ENCODE data around the gene SDK2. TPM values are rescaled to one million over a fixed set of nuclear protein-coding genes. Genes with fewer than 3 reads are reported as not detected.

The SDK2 gene
- total and polyA plus RNA-seq, 8 donors: 0.04 to 0.31 (median 0.17) TPM

DNA sequence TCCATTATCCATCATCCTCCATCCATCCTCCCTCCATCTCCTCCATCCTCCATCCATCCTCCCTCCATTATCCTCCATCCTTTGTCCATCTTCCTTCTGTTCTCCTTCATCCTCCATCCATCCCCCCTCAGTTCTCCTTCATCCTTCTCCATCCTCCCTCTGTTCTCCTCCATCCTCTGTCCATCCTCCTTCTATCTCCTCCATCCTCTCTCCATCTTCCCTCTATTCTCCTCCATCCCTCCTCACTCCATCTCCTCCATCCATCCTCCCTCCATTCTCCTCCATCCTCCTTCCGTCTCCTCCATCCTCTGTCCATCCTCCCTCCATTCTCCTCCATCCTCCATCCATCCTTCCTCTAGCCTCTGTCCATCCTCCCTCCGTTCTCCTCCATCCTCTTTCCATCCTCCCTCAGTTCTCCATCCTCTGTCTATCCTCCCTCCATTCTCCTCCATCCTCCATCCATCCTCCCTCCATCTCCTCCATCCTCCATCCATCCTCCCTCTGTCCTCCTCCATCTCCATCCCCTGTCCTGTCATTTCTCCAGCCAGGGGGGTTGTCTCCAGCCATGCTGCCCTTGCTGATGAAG is 143.7 kb downstream of the SDK2 start:
- peaks cover 0 to 5% (median 0%) of the 10 kb centered on the region in 4 donors for H3K27me3 ChIP-seq
- FAIRE-seq (no peak), DNase-seq (no peak), ATAC-seq (no peak)
- H3K4me3 ChIP-seq: no peak overlapping the region
- H3K9me3 ChIP-seq: no peaks in the 10 kb centered on the region
- intact Hi-C loops (cut with DNase I): no loop called here
- TF ChIP-seq, protein P1, sequence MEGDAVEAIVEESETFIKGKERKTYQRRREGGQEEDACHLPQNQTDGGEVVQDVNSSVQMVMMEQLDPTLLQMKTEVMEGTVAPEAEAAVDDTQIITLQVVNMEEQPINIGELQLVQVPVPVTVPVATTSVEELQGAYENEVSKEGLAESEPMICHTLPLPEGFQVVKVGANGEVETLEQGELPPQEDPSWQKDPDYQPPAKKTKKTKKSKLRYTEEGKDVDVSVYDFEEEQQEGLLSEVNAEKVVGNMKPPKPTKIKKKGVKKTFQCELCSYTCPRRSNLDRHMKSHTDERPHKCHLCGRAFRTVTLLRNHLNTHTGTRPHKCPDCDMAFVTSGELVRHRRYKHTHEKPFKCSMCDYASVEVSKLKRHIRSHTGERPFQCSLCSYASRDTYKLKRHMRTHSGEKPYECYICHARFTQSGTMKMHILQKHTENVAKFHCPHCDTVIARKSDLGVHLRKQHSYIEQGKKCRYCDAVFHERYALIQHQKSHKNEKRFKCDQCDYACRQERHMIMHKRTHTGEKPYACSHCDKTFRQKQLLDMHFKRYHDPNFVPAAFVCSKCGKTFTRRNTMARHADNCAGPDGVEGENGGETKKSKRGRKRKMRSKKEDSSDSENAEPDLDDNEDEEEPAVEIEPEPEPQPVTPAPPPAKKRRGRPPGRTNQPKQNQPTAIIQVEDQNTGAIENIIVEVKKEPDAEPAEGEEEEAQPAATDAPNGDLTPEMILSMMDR (IDR thresholded peaks at IDR 0.05): no peak
- 18 to 32% methylated on average over 2 of the region's 2 CpGs for WGBS, 2 donors
- H3K27ac ChIP-seq: no peak overlapping the region
- no peaks in the 10 kb centered on the region for H3K36me3 ChIP-seq
- H3K4me1 ChIP-seq: no peaks in the 10 kb centered on the region

DNA sequence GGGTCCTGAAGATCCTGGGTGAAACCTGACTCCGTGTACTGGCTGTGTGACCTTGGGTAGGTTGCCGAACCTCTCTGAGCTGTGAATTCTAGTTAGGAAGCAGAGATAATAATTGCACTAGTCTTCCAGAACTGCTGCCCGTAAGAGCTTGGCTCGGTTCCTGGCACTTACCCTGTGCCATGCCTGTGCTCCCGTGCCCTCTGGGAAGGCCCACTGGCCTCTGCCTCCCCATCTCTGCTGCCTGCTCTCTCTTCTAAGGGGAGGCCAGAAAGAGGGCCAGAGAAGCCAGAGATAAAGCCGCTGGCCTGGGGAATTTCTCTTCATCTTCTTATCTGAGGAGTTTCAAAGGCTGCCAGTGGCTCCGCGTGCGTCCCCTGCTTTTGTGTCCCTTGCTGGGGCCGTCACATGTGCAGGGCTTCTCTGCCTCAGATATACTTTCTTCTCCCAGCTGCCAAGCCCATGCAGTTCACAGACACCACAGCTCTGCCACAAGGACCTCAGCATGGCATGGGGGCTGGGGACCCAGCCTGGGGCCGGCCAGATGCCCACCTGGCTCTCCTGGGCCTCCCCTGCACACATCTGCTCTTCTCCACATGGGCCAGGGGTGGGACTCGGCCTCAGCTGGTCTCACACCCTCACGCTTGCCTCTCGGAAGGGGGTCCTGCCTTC is 145.2 kb downstream of the SDK2 start:
- intact Hi-C loops (cut with DNase I): no loop called here
- no peak overlapping the region for H3K27ac ChIP-seq
- 29 to 35% methylated on average over 14 of the region's 14 CpGs for WGBS, 2 donors
- H3K9me3 ChIP-seq: no peaks in the 10 kb centered on the region
- TF ChIP-seq, protein P1 (IDR thresholded peaks at IDR 0.05): no peak
- H3K4me1 ChIP-seq: no peaks in the 10 kb centered on the region
- no peak for FAIRE-seq
- ATAC-seq: no peak
- no peaks in the 10 kb centered on the region for H3K36me3 ChIP-seq
- H3K27me3 ChIP-seq: peaks cover 0 to 5% (median 0%) of the 10 kb centered on the region in 4 donors
- H3K4me3 ChIP-seq: no peak overlapping the region
- no peak for DNase-seq

DNA sequence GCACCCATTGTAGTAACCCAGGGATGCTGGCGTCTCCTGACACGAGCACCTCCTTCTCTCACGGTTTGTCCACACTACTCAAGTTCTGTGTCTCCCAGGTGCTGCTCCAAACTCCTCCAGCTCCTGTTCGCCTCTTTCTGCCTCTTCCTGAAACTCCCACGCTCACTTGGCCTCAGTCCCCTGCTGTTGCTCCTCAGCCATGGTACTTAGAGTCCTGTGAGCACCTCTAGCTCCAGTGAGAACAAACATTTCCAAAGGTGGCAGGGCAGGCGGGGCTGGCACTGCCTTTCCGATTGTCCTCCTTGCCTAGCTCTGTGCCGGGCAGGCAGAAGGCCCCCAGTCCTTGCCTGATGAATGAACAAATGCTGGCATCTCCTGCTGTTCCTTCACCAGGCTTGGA is 146.1 kb downstream of the SDK2 start:
- TF ChIP-seq, protein P1 (IDR thresholded peaks at IDR 0.05): no peak
- no peaks in the 10 kb centered on the region for H3K4me1 ChIP-seq
- peaks cover 0 to 5% (median 0%) of the 10 kb centered on the region in 4 donors for H3K27me3 ChIP-seq
- H3K4me3 ChIP-seq: no peak overlapping the region
- no peaks in the 10 kb centered on the region for H3K36me3 ChIP-seq
- FAIRE-seq: no peak
- 39 to 45% methylated on average over 8 of the region's 8 CpGs for WGBS, 2 donors
- H3K9me3 ChIP-seq: no peaks in the 10 kb centered on the region
- DNase-seq: no peak
- ATAC-seq: no peak
- no peak overlapping the region for H3K27ac ChIP-seq
- intact Hi-C loops (cut with DNase I): no loop called here

DNA sequence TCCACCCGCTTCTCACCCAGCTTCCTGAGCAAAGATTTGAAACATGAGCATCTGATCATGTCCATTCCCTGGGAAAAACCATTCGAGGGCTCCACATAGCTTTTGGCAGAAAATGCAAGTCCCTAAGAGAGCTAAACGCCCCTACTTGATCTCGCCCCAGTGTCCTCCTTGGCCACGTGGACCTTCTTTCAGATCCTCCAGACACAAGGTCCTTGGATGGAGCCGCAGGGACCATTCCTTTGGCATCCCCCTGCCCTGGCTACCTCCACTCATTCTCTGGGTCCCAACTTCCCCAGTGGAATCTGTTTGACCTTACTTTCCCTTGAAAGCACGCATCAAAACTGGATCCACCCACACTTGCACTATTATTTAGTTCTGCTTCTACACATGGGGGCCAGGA is 146.5 kb downstream of the SDK2 start:
- DNase-seq (no peak), ATAC-seq (no peak), FAIRE-seq (no peak)
- H3K4me1 ChIP-seq: no peaks in the 10 kb centered on the region
- intact Hi-C loops (cut with DNase I): no loop called here
- H3K9me3 ChIP-seq: no peaks in the 10 kb centered on the region
- 42 to 49% methylated on average over 7 of the region's 7 CpGs for WGBS, 2 donors
- H3K27ac ChIP-seq: no peak overlapping the region
- TF ChIP-seq, protein P1 (IDR thresholded peaks at IDR 0.05): no peak
- no peaks in the 10 kb centered on the region for H3K36me3 ChIP-seq
- H3K27me3 ChIP-seq: peaks cover 0 to 5% (median 0%) of the 10 kb centered on the region in 4 donors
- no peak overlapping the region for H3K4me3 ChIP-seq

DNA sequence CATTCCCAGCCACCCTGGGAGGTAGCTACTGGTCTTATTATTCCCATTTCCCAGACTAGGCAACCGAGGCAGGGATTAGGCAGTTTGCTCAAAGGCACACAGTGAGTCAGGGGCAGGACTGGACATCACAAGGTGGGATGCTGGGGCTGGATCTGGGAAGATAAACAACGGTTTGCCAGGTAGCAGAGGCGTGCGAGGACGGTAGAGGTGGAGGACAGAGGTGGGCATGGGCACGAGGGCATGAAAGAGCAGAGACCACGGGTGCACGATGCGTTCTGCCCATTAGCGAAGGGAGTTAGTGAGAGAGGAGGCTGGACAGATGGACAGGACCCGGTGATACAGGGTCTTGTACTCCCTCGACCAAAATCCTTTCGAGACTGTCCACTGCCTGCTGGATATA is 148.0 kb downstream of the SDK2 start:
- no peak overlapping the region for H3K27ac ChIP-seq
- intact Hi-C loops (cut with DNase I): no loop called here
- no peak for FAIRE-seq

More for the DNA sequence above, 148.0 kb downstream of the SDK2 start:
- Histone ChIP-seq H3K4me3 (no peak overlapping the region), H3K27me3 (peaks cover 0 to 5% (median 0%) of the 10 kb centered on the region in 4 donors), H3K4me1 (no peaks in the 10 kb centered on the region), H3K9me3 (no peaks in the 10 kb centered on the region), H3K36me3 (no peaks in the 10 kb centered on the region)
- TF ChIP-seq, protein P1 (IDR thresholded peaks at IDR 0.05): no peak
- ATAC-seq: no peak
- 68 to 78% methylated on average over 13 of the region's 13 CpGs for WGBS, 2 donors
- DNase-seq: no peak
